Muscle layer of duodenum (tissue), 2 donors: Measurements from ENCODE around the gene TUBA1B.
"Not testable (repeated sequence)": the region's sequence is repeated elsewhere in the genome, so short reads cannot be mapped to it uniquely, and the experiment has no call there.

Source experiments
- H3K27ac ChIP-seq: one replicate; pipeline ENCODE4 v1.7.0; 2013; ENCODE audit warnings: mild to moderate bottlenecking, low read length
- H3K27me3 ChIP-seq: one replicate; pipeline ENCODE4 v1.7.0; 2013; ENCODE audit warnings: low read depth, mild to moderate bottlenecking, control low read depth, low read length
- H3K36me3 ChIP-seq, 2 donors: one replicate each; pipeline ENCODE4 v1.7.0; 2013; ENCODE audit warnings: low read length in 2 of 2, control low read depth in 1 of 2, mild to moderate bottlenecking in 1 of 2; ENCODE audit not compliant: insufficient read depth in 2 of 2, control insufficient read depth in 1 of 2
- H3K4me1 ChIP-seq, 2 donors: one replicate each; pipeline ENCODE4 v1.7.0; 2013; ENCODE audit warnings: low read length in 2 of 2, mild to moderate bottlenecking in 2 of 2, control low read depth in 1 of 2, moderate library complexity in 1 of 2; ENCODE audit not compliant: insufficient read depth in 2 of 2, control insufficient read depth in 1 of 2
- H3K4me3 ChIP-seq, 2 donors: one replicate each; pipeline ENCODE4 v1.7.0; 2013; ENCODE audit warnings: low read length in 2 of 2, low read depth in 1 of 2, mild to moderate bottlenecking in 1 of 2
- H3K9me3 ChIP-seq, 2 donors: one replicate each; pipeline ENCODE4 v1.7.0; 2013; ENCODE audit warnings: low read length in 2 of 2, control low read depth in 1 of 2, mild to moderate bottlenecking in 1 of 2; ENCODE audit not compliant: control insufficient read depth in 1 of 2
- donor health status: healthy.

TUBA1B gene

GRCh38 chr12:49138999-49139398, 7.8 kb upstream of the TUBA1B start:
- Histone ChIP-seq H3K9me3 (no peaks in the 10 kb centered on the region), H3K27ac (no peak overlapping the region), H3K4me1 (no peaks in the 10 kb centered on the region), H3K4me3 (no peak overlapping the region), H3K36me3 (no peaks in the 10 kb centered on the region), H3K27me3 (no peaks in the 10 kb centered on the region)

GRCh38 chr12:49138587-49138986, 7.4 kb upstream of the TUBA1B start:
- Histone ChIP-seq H3K36me3 (no peaks in the 10 kb centered on the region), H3K9me3 (no peaks in the 10 kb centered on the region), H3K4me3 (no peak overlapping the region), H3K4me1 (no peaks in the 10 kb centered on the region), H3K27ac (no peak overlapping the region), H3K27me3 (no peaks in the 10 kb centered on the region)

GRCh38 chr12:49137476-49137875, 6.3 kb upstream of the TUBA1B start:
- no peaks in the 10 kb centered on the region for H3K9me3 ChIP-seq
- peaks cover 0 to 5% of the 10 kb centered on the region in 2 donors for H3K4me1 ChIP-seq
- no peaks in the 10 kb centered on the region for H3K27me3 ChIP-seq
- H3K4me3 ChIP-seq: no peak overlapping the region
- H3K27ac ChIP-seq: no peak overlapping the region
- no peaks in the 10 kb centered on the region for H3K36me3 ChIP-seq

GRCh38 chr12:49136997-49137396, 5.8 kb upstream of the TUBA1B start:
- not testable (repeated sequence) for H3K9me3 ChIP-seq, H3K36me3 ChIP-seq, H3K4me1 ChIP-seq, H3K27ac ChIP-seq, H3K27me3 ChIP-seq, H3K4me3 ChIP-seq

- Histone ChIP-seq H3K27ac (no peak overlapping the region), H3K36me3 (peaks cover 14 to 18% of the 10 kb centered on the region in 2 donors), H3K9me3 (no peaks in the 10 kb centered on the region), H3K4me3 (no peak overlapping the region), H3K27me3 (no peaks in the 10 kb centered on the region), H3K4me1 (peaks cover 0 to 25% of the 10 kb centered on the region in 2 donors)
Measured at GRCh38 chr12:49133590-49133989, 2.4 kb upstream of the TUBA1B start.

GRCh38 chr12:49133014-49133413, 1.8 kb upstream of the TUBA1B start:
- no peaks in the 10 kb centered on the region for H3K9me3 ChIP-seq
- H3K36me3 ChIP-seq: peaks cover 15 to 19% of the 10 kb centered on the region in 2 donors
- H3K4me1 ChIP-seq: peaks cover 0 to 25% of the 10 kb centered on the region in 2 donors
- H3K27ac ChIP-seq: no peak overlapping the region
- no peak overlapping the region for H3K4me3 ChIP-seq
- H3K27me3 ChIP-seq: no peaks in the 10 kb centered on the region

GRCh38 chr12:49131894-49132461, 783 bp upstream of the TUBA1B start:
- peaks cover 0 to 25% of the 10 kb centered on the region in 2 donors for H3K4me1 ChIP-seq
- no peaks in the 10 kb centered on the region for H3K9me3 ChIP-seq
- peaks cover 22 to 29% of the 10 kb centered on the region in 2 donors for H3K36me3 ChIP-seq
- H3K27me3 ChIP-seq: no peaks in the 10 kb centered on the region
- peak overlapping the region; percentile 66 for H3K27ac ChIP-seq
- H3K4me3 ChIP-seq: peak overlapping the region; percentile 48 to 96

- Histone ChIP-seq H3K4me3 (peak overlapping the region; percentile 96 to 100), H3K27ac (peak overlapping the region; percentile 98), H3K27me3 (no peaks in the 10 kb centered on the region), H3K4me1 (peaks cover 0 to 25% of the 10 kb centered on the region in 2 donors), H3K36me3 (peaks cover 22 to 32% of the 10 kb centered on the region in 2 donors), H3K9me3 (no peaks in the 10 kb centered on the region)
Measured at GRCh38 chr12:49130151-49131050, 794 bp downstream of the TUBA1B start.

- H3K27ac ChIP-seq: peak overlapping the region; percentile 98
- peaks cover 22 to 32% of the 10 kb centered on the region in 2 donors for H3K36me3 ChIP-seq
- no peaks in the 10 kb centered on the region for H3K9me3 ChIP-seq
- peak overlapping the region; percentile 96 to 100 for H3K4me3 ChIP-seq
- H3K27me3 ChIP-seq: no peaks in the 10 kb centered on the region
- peaks cover 0 to 25% of the 10 kb centered on the region in 2 donors for H3K4me1 ChIP-seq
Measured at GRCh38 chr12:49129332-49130150, 1.7 kb downstream of the TUBA1B start.

- Histone ChIP-seq H3K36me3 (peaks cover 22 to 32% of the 10 kb centered on the region in 2 donors), H3K4me1 (peaks cover 0 to 23% of the 10 kb centered on the region in 2 donors)
- H3K27ac ChIP-seq, H3K4me3 ChIP-seq, H3K27me3 ChIP-seq, H3K9me3 ChIP-seq: not testable (repeated sequence)
Measured at GRCh38 chr12:49127971-49128370, 3.2 kb downstream of the TUBA1B start.
